T-helper 2 cell treated with Interferon-gamma antibody and Interleukin-4, amounts not matched to agents 100 ng/mL and 5 ng/mL, for 36 hours (primary cell): ENCODE results near the gene WDFY2. TPM values are rescaled to one million over a fixed set of nuclear protein-coding genes. Genes with fewer than 3 reads are reported as not detected.
"Not testable (repeated sequence)": the region's sequence is repeated elsewhere in the genome, so short reads cannot be mapped to it uniquely, and the experiment has no call there.

Experiments
- intact Hi-C: fragments of 100-400 bp; cut with micrococcal nuclease; formaldehyde crosslinking; loops from one replicate; pipeline ENCODE4 v1.15.1; 2023
- total RNA-seq: library from RNA; stranded (reverse); gene quantifications from 2 replicates; pipeline ENCODE4 v1.2.3, GENCODE V29; 2022

WDFY2 gene
- 11.3 and 11.7 TPM in 2 replicates for total RNA-seq

GRCh38 chr13:51583875-51584730 is at the start of gene WDFY2:
Gene WDFY2 (plus strand): TSS chr13:51584462. CDS start chr13:51584688, 226 bp downstream.
- intact Hi-C loops: loop anchor here (1.0 to 10.0 kb wide), 12 partner anchors 30 to 1791 kb away; partner anchors contain the start of genes CKAP2, INTS6, KPNA3 and SUGT1

DNA sequence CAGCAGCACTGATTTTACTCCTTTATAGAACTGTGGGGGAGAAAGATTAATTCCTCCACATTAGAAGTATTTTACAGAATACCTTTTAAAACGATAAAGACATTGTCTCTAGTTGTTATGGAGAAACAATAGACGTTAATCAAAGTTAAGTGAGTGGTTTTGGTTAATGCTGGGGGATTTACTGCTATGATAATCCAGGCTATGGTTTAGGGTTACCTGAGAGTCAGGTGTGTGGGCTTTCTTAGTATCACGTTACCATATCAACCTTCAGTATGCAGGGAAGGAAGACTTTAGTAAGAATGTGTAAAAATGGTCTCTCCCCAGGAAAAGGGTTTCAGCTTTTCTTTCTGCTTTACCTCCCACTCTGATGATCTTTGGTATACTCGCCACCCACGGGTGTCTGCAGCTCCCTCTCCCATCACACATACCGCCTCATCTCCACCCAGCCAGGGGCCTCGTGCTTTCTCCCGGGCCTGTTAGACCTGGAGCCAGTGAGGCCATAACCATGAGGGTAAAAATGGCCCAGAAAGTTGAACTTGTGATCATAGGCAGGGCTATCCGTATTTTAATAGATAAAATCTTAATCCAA is 45.6 kb upstream of the WDFY2 start:
- intact Hi-C loops: no loop called here

GRCh38 chr13:51539887-51540286 is 44.4 kb upstream of the WDFY2 start:
- intact Hi-C loops: no loop called here

GRCh38 chr13:51541037-51541436 is 43.2 kb upstream of the WDFY2 start:
- intact Hi-C loops: no loop called here

DNA sequence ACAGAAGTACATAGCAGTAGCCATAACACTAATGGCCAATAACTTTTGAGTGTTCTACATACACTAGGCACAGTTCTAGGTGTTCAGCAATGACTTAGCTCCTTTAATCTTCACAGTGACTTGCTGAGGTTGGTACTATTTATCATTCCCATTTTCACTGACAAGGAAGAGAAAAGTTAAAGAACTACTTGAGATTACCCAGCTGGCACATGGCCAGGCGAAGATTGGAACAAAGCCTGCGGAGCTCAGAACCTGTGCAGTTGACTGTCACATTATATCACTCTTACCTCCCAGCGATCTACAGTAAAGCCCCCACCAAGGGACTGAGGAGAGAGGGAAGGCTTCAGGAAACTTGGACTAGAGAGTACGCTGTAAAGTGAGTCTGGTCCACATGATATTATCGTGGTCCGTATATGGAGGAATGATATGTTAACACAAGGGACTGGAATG is 42.4 kb upstream of the WDFY2 start:
- intact Hi-C loops: no loop called here

DNA sequence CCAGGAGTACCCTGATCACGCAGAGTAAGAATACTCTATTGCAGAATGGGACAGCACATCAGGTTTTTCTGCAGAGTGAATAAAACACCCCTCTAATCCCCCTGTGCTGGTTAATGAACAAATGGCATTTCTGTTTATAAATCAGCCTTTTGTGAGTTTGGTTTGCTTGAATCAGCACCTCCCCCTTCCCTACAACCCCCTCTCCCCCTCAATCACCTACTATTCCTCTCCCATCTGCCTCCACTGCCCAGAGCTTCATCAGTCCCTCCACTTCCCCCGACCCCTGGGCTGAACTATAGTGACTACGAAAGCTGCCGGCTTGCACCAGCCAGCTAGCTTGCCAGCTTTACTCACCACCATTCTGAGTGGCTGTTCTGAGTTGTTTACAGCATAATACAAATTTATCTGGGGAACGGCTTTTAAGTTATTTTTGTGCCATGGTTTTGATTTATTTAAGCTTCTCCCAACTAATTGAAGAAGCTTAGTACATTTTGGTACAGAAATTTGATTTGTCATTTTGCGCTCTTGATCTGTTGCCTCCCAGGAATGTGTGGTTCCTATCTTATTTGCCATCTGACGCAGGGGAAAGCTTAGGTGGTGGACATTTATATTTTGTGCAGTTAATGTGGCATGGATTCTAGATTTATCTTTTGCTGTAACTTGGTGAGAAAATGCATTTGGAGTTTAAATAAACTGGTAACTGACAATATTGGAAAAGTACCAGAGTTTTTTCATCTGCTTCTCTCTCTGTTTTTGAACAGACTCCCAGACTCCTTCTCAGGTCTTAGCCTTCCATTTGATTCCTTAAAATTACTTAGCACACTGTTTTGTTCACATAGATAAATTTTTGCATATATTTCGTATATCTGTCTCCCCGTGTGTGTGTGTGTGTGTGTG is 41.7 kb upstream of the WDFY2 start:
- intact Hi-C loops: no loop called here

- intact Hi-C loops: not testable (repeated sequence)
These were observed 38.8 kb upstream of the WDFY2 start for GRCh38 chr13:51545446-51545845.

- intact Hi-C loops: no loop called here
These were observed 36.7 kb upstream of the WDFY2 start for GRCh38 chr13:51547425-51548176.

GRCh38 chr13:51549050-51549449 is 35.2 kb upstream of the WDFY2 start:
- intact Hi-C loops: no loop called here

- intact Hi-C loops: no loop called here
These were observed 34.7 kb upstream of the WDFY2 start for GRCh38 chr13:51549593-51549992.

GRCh38 chr13:51550151-51550550 is 34.1 kb upstream of the WDFY2 start:
- intact Hi-C loops: no loop called here

- intact Hi-C loops: no loop called here
These were observed 32.8 kb upstream of the WDFY2 start for GRCh38 chr13:51551416-51551815.

DNA sequence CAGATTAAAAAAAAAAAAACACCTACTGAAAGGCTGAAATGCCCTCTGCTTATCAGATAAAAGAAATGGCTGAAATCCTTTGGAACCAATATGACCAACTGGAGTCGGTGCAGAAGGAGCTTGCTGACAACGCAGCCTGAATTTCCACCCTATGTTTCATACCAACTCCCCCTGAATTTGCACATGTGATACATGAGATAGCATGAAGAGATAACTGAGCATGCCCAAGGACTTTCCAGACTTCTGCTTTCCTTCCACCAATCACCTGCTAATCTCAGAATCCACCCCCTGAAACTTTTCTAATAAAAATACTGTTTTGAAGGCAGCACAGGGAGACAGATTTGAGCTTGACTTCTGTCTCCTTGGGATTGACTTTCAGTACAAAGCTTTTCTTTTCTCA is 32.2 kb upstream of the WDFY2 start:
- intact Hi-C loops: no loop called here

DNA sequence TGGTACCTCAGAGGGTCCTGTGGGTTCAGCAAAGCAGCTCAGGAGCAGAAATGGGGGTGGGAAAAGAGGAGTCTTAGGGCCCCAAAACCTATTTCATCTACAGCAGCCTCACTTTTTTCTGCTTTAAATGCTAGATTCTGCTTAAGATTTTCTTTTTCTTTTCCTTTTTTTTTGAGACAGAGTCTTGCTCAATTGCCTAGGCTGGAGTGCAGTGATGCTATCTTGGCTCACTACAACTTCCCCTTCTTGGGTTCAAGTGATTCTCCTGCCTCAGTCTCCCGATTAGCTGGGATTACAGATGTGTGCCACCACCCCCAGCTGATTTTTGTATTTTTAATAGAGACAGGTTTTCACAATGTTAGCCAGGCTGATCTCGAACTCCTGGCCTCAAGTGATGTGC is 30.7 kb upstream of the WDFY2 start:
- intact Hi-C loops: no loop called here

- intact Hi-C loops: no loop called here
These were observed 27.5 kb upstream of the WDFY2 start for GRCh38 chr13:51556740-51557139.

GRCh38 chr13:51557438-51557837 is 26.8 kb upstream of the WDFY2 start:
- intact Hi-C loops: no loop called here

DNA sequence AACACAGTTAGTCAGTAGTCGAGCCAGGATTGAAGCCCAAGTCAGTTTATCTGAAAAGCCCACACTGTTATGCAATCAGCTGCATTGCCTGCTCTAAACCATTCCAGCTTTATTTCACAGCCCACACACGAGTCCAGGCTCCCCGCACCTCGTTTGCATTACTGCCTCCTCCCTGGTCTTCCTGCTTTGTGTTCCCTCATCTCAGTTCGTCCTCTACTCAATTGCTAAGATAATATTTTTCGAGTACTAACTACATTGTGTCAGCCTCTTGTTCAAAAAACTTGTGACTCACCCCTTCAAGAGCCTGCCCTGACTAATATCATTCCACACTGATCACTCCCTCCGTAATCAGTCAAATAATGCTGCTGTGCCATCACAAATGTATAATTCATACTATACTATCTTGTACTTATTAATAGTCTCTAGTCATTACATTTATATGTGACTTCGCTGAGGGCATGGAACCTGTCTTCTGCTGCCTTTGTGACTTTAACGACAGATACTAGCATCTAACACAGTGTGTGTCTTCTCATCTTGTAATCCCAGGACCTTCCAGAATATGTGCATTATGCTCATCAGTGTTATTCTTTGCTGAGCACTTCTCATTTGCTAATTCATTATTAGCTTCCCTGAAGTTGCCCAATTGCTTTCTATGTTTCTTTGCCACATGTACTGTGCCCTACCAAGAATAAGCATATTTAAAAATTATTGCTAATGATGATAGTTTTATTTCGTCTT is 26.2 kb upstream of the WDFY2 start:
- intact Hi-C loops: no loop called here

DNA sequence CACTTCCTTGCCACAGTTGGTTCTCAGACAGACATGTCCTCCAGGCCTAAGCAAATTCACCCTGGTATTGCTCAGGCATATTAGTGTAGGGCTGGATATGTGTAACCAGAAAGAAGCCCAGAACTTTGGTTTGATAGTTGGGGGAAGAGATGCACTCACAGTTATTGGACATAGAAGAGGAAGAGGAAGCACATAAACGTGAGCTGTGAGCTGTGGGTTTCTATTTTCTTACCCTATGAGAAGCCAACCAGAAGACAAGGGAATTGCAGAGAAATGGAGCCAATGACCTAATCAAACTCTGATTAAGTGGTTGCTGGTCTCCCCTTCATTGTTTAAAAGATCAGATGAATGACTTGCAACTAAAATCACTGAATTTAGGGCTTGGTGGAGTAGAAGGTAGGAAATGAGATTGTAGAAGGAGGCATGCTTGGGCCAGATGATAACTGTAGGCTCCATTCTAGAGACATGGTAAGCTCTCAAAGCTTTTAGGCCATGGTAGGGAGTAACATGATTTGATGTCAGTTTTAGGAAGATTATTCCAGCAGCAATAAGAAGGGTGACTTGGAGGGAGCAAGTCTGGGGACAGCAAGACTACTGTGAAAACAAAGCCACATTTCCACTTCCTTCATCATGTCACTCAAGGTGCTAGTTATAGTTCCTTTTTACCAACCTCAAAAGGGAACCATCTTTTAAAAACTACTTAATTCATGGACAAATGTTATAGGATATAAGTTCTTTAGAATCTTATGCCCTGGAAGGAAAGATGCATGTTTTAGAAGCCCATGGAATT is 24.1 kb upstream of the WDFY2 start:
- intact Hi-C loops: no loop called here

GRCh38 chr13:51562011-51562671 is 22.1 kb upstream of the WDFY2 start:
- intact Hi-C loops: no loop called here
